GM11168 (cell line): Measurements from ENCODE around the gene YWHAG.
"Not testable (repeated sequence)": the region's sequence is repeated elsewhere in the genome, so short reads cannot be mapped to it uniquely, and the experiment has no call there.

Source experiments
- in situ Hi-C: fragments of 300-500 bp; cut with MboI; formaldehyde crosslinking; loops from one replicate; pipeline ENCODE4 v1.12.0; 2022; ENCODE audit warnings: low sequenced_read_pairs; ENCODE audit not compliant: unreplicated experiment

Gene YWHAG

GRCh38 chr7:76352193-76352592, 6.6 kb downstream of the YWHAG start:
- in situ Hi-C loops, result no loop called here

- in situ Hi-C loops, result no loop called here
Measured at GRCh38 chr7:76351372-76351771, 7.4 kb downstream of the YWHAG start.

- in situ Hi-C loops, result no loop called here
Measured at GRCh38 chr7:76349313-76349885, 9.4 kb downstream of the YWHAG start.

GRCh38 chr7:76347710-76348109, 11.1 kb downstream of the YWHAG start:
- in situ Hi-C loops, result no loop called here

- in situ Hi-C loops, result no loop called here
Measured at GRCh38 chr7:76346778-76347177, 12.0 kb downstream of the YWHAG start.

GRCh38 chr7:76346097-76346496, 12.7 kb downstream of the YWHAG start:
- in situ Hi-C loops, result no loop called here

GRCh38 chr7:76343931-76344321, 14.9 kb downstream of the YWHAG start:
- in situ Hi-C loops, result no loop called here

GRCh38 chr7:76343294-76343930, 15.4 kb downstream of the YWHAG start:
- in situ Hi-C loops, result no loop called here

- in situ Hi-C loops, result no loop called here
Measured at GRCh38 chr7:76342222-76342621, 16.6 kb downstream of the YWHAG start.

GRCh38 chr7:76340617-76341131, 18.1 kb downstream of the YWHAG start:
- in situ Hi-C loops, result no loop called here

GRCh38 chr7:76338298-76339084, 20.3 kb downstream of the YWHAG start:
- in situ Hi-C loops, result no loop called here

- in situ Hi-C loops, result no loop called here
Measured at GRCh38 chr7:76337147-76337546, 21.6 kb downstream of the YWHAG start.

- in situ Hi-C loops, result no loop called here
Measured at GRCh38 chr7:76336094-76336493, 22.7 kb downstream of the YWHAG start.

- in situ Hi-C loops, result not testable (repeated sequence)
Measured at GRCh38 chr7:76335417-76335816, 23.4 kb downstream of the YWHAG start.

GRCh38 chr7:76334320-76334967, 24.3 kb downstream of the YWHAG start:
- in situ Hi-C loops, result no loop called here

- in situ Hi-C loops, result no loop called here
Measured at GRCh38 chr7:76333511-76334101, 25.2 kb downstream of the YWHAG start.

- in situ Hi-C loops, result no loop called here
Measured at GRCh38 chr7:76332078-76332477, 26.7 kb downstream of the YWHAG start.

- in situ Hi-C loops, result no loop called here
Measured at GRCh38 chr7:76330673-76331072, 28.1 kb downstream of the YWHAG start.

GRCh38 chr7:76330261-76330660, 28.5 kb downstream of the YWHAG start:
- in situ Hi-C loops, result no loop called here

- in situ Hi-C loops, result no loop called here
Measured at GRCh38 chr7:76329479-76329878, 29.3 kb downstream of the YWHAG start.
